ENCODE results near the gene SPON1. TPM values are rescaled to one million over a fixed set of nuclear protein-coding genes. Genes with fewer than 3 reads are reported as not detected.
A peak's percentile ranks its signal among the peaks of the same experiment; 100 is the strongest.
"Not testable (repeated sequence)": the region's sequence is repeated elsewhere in the genome, so short reads cannot be mapped to it uniquely, and the experiment has no call there.

SPON1 gene
- total RNA-seq, 6 donors from 2014 or later, result 12.6 to 68.9 (median 56.3) TPM

DNA sequence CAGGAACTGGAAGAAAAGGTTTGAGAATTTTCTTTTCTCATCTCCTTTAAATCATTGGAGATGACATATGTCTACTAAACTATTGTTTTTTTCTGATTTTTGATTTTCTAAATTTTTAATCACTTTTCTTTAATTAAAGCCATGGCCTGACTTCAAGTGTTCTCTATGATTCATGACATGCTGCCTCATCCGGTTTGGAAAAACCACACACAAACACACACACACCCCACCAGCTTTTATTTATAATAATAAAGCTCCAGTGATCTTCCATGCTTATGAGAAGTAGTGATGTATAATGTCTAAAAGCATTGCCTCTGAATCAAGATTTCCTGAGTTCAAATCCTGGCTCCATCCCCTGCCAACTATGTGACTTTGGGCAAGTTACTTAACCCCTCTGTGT lies 179.2 kb downstream of the SPON1 start:
- WGBS, 2 donors, result 50 to 70% methylated on average over 1 of the region's 1 CpG

GRCh38 chr11:14144934-14145333 lies 182.4 kb downstream of the SPON1 start:
- no peak overlapping the region for H3K4me3 ChIP-seq
- no peak overlapping the region for H3K27ac ChIP-seq
- H3K9me3 ChIP-seq, result no peaks in the 10 kb centered on the region
- TF ChIP-seq, protein P1, sequence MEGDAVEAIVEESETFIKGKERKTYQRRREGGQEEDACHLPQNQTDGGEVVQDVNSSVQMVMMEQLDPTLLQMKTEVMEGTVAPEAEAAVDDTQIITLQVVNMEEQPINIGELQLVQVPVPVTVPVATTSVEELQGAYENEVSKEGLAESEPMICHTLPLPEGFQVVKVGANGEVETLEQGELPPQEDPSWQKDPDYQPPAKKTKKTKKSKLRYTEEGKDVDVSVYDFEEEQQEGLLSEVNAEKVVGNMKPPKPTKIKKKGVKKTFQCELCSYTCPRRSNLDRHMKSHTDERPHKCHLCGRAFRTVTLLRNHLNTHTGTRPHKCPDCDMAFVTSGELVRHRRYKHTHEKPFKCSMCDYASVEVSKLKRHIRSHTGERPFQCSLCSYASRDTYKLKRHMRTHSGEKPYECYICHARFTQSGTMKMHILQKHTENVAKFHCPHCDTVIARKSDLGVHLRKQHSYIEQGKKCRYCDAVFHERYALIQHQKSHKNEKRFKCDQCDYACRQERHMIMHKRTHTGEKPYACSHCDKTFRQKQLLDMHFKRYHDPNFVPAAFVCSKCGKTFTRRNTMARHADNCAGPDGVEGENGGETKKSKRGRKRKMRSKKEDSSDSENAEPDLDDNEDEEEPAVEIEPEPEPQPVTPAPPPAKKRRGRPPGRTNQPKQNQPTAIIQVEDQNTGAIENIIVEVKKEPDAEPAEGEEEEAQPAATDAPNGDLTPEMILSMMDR (IDR thresholded peaks at IDR 0.05), result no peak
- TF ChIP-seq POLR2A (IDR thresholded peaks at IDR 0.05) (no peak), POLR2AphosphoS5 (IDR thresholded peaks at IDR 0.05) (no peak), EP300 (IDR thresholded peaks at IDR 0.05) (no peak)
- DNase-seq (peak in 1 of 2 donors; percentile 31), ATAC-seq (ENCODE audit: low FRiP score in 2 of 2) (no peak)
- H3K4me1 ChIP-seq, result no peaks in the 10 kb centered on the region
- no peaks in the 10 kb centered on the region for H3K27me3 ChIP-seq
- 53 to 64% methylated on average over 2 of the region's 2 CpGs for WGBS, 2 donors
- H3K36me3 ChIP-seq, result no peaks in the 10 kb centered on the region

More for the DNA sequence above, 179.2 kb downstream of the SPON1 start:
- H3K4me1 ChIP-seq, result no peaks in the 10 kb centered on the region
- no peak overlapping the region for H3K4me3 ChIP-seq
- H3K27ac ChIP-seq, result no peak overlapping the region
- no peaks in the 10 kb centered on the region for H3K36me3 ChIP-seq
- no peaks in the 10 kb centered on the region for H3K27me3 ChIP-seq
- DNase-seq, result no peak
- no peaks in the 10 kb centered on the region for H3K9me3 ChIP-seq
- TF ChIP-seq POLR2A (IDR thresholded peaks at IDR 0.05) (no peak), POLR2AphosphoS5 (IDR thresholded peaks at IDR 0.05) (no peak), EP300 (IDR thresholded peaks at IDR 0.05) (no peak)
- TF ChIP-seq, protein P1 (IDR thresholded peaks at IDR 0.05), result no peak
- no peak for ATAC-seq (ENCODE audit: low FRiP score in 2 of 2)

GRCh38 chr11:14148653-14149273 lies 186.2 kb downstream of the SPON1 start:
- no peak for DNase-seq
- H3K9me3 ChIP-seq, result peaks cover 0 to 7% (median 3%) of the 10 kb centered on the region in 4 donors
- ATAC-seq (ENCODE audit: low FRiP score in 2 of 2), result peak in 1 of 2 donors; percentile 53
- no peak overlapping the region for H3K4me3 ChIP-seq
- H3K27ac ChIP-seq, result no peak overlapping the region
- H3K27me3 ChIP-seq, result no peaks in the 10 kb centered on the region
- WGBS, 2 donors, result 53 to 60% methylated on average over 3 of the region's 3 CpGs
- H3K4me1 ChIP-seq, result no peaks in the 10 kb centered on the region
- no peaks in the 10 kb centered on the region for H3K36me3 ChIP-seq
- no peak for TF ChIP-seq POLR2A (IDR thresholded peaks at IDR 0.05)
- TF ChIP-seq, protein P1 (IDR thresholded peaks at IDR 0.05), result peak in 4 of 6 experiments; percentile 38 to 67 (median 64)

- peak in 1 of 4 donors; percentile 94 for TF ChIP-seq EP300 (IDR thresholded peaks at IDR 0.05)
- TF ChIP-seq POLR2A (IDR thresholded peaks at IDR 0.05), result no peak
- 46 to 63% methylated on average over 2 of the region's 2 CpGs for WGBS, 2 donors
- Histone ChIP-seq H3K9me3 (peaks cover 8 to 16% (median 12%) of the 10 kb centered on the region in 4 donors), H3K27me3 (no peaks in the 10 kb centered on the region), H3K4me3 (no peak overlapping the region), H3K36me3 (no peaks in the 10 kb centered on the region), H3K4me1 (no peaks in the 10 kb centered on the region), H3K27ac (no peak overlapping the region)
- ATAC-seq (ENCODE audit: low FRiP score in 2 of 2) (no peak), DNase-seq (no peak)
Measured at GRCh38 chr11:14149683-14150082, 187.2 kb downstream of the SPON1 start.

DNA sequence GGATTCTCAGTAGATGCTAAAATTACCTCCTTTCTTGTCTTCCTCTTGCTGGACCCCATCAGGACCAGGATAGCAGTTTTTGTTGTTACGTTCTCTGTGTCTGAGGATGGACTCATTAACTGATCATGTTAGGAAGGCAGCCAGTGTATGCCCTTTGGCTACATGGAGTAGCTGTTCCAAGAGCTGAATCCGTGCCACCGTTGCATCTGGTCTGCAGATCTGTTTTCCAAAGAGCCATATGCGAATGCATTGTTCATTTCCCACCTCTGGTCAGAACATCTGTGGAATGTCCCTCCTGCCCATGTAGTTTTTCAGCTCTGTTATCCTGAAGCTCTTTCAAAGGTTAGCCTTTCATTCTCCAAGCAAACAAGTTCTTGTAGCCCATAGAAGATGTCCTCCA lies 188.4 kb downstream of the SPON1 start:
- 86 to 87% methylated on average over 4 of the region's 4 CpGs for WGBS, 2 donors
- TF ChIP-seq POLR2A (IDR thresholded peaks at IDR 0.05) (no peak), POLR2AphosphoS5 (IDR thresholded peaks at IDR 0.05) (no peak), EP300 (IDR thresholded peaks at IDR 0.05) (no peak)
- TF ChIP-seq, protein P1 (IDR thresholded peaks at IDR 0.05), result no peak
- no peaks in the 10 kb centered on the region for H3K27me3 ChIP-seq
- H3K9me3 ChIP-seq, result peaks cover 9 to 20% (median 14%) of the 10 kb centered on the region in 4 donors
- ATAC-seq (ENCODE audit: low FRiP score in 2 of 2), result no peak
- no peak overlapping the region for H3K27ac ChIP-seq
- no peak for DNase-seq
- no peaks in the 10 kb centered on the region for H3K36me3 ChIP-seq
- H3K4me3 ChIP-seq, result no peak overlapping the region
- H3K4me1 ChIP-seq, result no peaks in the 10 kb centered on the region

- not testable (repeated sequence) for H3K36me3 ChIP-seq; DNase-seq; H3K27me3 ChIP-seq; H3K27ac ChIP-seq; ATAC-seq (ENCODE audit: low FRiP score in 2 of 2); H3K4me1 ChIP-seq; H3K4me3 ChIP-seq
- H3K9me3 ChIP-seq, result peaks cover 9 to 25% (median 19%) of the 10 kb centered on the region in 4 donors
- WGBS, 2 donors, result 86 to 100% methylated on average over 1 of the region's 1 CpG
Measured at GRCh38 chr11:14154103-14154502, 191.6 kb downstream of the SPON1 start.
